CD4-positive, alpha-beta memory T cell (primary cell): ENCODE results near the gene ATP2C1. TPM values are rescaled to one million over a fixed set of nuclear protein-coding genes. Genes with fewer than 3 reads are reported as not detected.
A peak's percentile ranks its signal among the peaks of the same experiment; 100 is the strongest.

Experiments
- CTCF ChIA-PET: fragments of 350-600 bp; sonication (Branson Sonifier 250); formaldehyde crosslinking; loops from one replicate; lab custom pipeline; 2021; ENCODE audit warnings: inconsistent platforms; ENCODE audit not compliant: partially characterized antibody; lab: Charles Lee
- POLR2A ChIA-PET: fragments of 350-600 bp; sonication (Branson Sonifier 250); formaldehyde crosslinking; loops from one replicate; lab custom pipeline; 2021; ENCODE audit not compliant: partially characterized antibody; lab: Charles Lee
- DNase-seq, 5 donors: peaks; one replicate each; pipeline versions ENCODE4 v3.0.0 to v3.0.0-alpha.2; 2020 to 2022; ENCODE audit warnings: mixed read lengths in 1 of 5
- H3K27ac ChIP-seq: one replicate; pipeline ENCODE4 v1.7.0; 2013; ENCODE audit warnings: low read depth, low read length
- H3K27me3 ChIP-seq: 2 replicates; pipeline ENCODE4 v1.7.0; 2013; ENCODE audit warnings: mild to moderate bottlenecking, low read length, moderate library complexity; ENCODE audit not compliant: insufficient read depth
- H3K36me3 ChIP-seq: 2 replicates; pipeline ENCODE4 v1.7.0; 2013; ENCODE audit warnings: mild to moderate bottlenecking, low read length, moderate library complexity; ENCODE audit not compliant: insufficient read depth
- H3K4me1 ChIP-seq: 2 replicates; pipeline ENCODE4 v1.7.0; 2013; ENCODE audit warnings: mild to moderate bottlenecking, low read length, moderate library complexity; ENCODE audit not compliant: insufficient read depth
- H3K4me3 ChIP-seq, 2 donors: one replicate each; pipeline ENCODE4 v1.7.0; 2013; ENCODE audit warnings: low read length in 2 of 2, mild to moderate bottlenecking in 1 of 2
- H3K9me3 ChIP-seq, 2 donors: one replicate each; pipeline ENCODE4 v1.7.0; 2013; ENCODE audit warnings: low read length in 2 of 2, control low read depth in 1 of 2; ENCODE audit not compliant: control insufficient read depth in 1 of 2
- H3K27ac Mint-ChIP-seq, 7 donors: one replicate each; pipeline ENCODE4 v1.8.0; 2020 to 2021; ENCODE audit warnings: mixed read lengths in 7 of 7, mild to moderate bottlenecking in 6 of 7, inconsistent platforms in 3 of 7, moderate library complexity in 3 of 7
- H3K27me3 Mint-ChIP-seq, 2 donors: one replicate each; pipeline ENCODE4 v1.8.0; 2020 to 2021; ENCODE audit warnings: mixed read lengths in 2 of 2
- H3K36me3 Mint-ChIP-seq, 2 donors: one replicate each; pipeline ENCODE4 v1.8.0; 2020 to 2021; ENCODE audit warnings: mixed read lengths in 2 of 2, inconsistent platforms in 1 of 2, mild to moderate bottlenecking in 1 of 2
- H3K4me1 Mint-ChIP-seq, 4 donors: one replicate each; pipeline ENCODE4 v1.8.0; 2020 to 2021; ENCODE audit warnings: mixed read lengths in 4 of 4, mild to moderate bottlenecking in 1 of 4
- H3K4me3 Mint-ChIP-seq, 8 donors: one replicate each; pipeline ENCODE4 v1.8.0; 2020 to 2021; ENCODE audit warnings: mixed read lengths in 8 of 8, mild to moderate bottlenecking in 7 of 8, moderate library complexity in 6 of 8, inconsistent platforms in 3 of 8
- H3K9me3 Mint-ChIP-seq, 8 donors: one replicate each; pipeline ENCODE4 v1.8.0; 2020 to 2021; ENCODE audit warnings: mixed read lengths in 8 of 8, mild to moderate bottlenecking in 5 of 8, inconsistent platforms in 3 of 8, moderate library complexity in 1 of 8
- intact Hi-C: fragments of 100-400 bp; cut with micrococcal nuclease; formaldehyde crosslinking; loops from one replicate; pipeline ENCODE4 v1.15.1; 2023
- polyA plus RNA-seq, 2 donors: library from polyadenylated mRNA; unstranded; fragments of 300-500 nt; fragmentation: Illumina TruSeq; gene quantifications; one replicate each; pipeline ENCODE4 v1.2.3, GENCODE V29; 2021
- total RNA-seq, 2 experiments: library from RNA; stranded (reverse); gene quantifications; one replicate each; pipeline ENCODE4 v1.2.3, GENCODE V29; 2021

The ATP2C1 gene
- total and polyA plus RNA-seq, 4 experiments from 2014 or later = 12.0 to 57.3 (median 34.5) TPM

DNA sequence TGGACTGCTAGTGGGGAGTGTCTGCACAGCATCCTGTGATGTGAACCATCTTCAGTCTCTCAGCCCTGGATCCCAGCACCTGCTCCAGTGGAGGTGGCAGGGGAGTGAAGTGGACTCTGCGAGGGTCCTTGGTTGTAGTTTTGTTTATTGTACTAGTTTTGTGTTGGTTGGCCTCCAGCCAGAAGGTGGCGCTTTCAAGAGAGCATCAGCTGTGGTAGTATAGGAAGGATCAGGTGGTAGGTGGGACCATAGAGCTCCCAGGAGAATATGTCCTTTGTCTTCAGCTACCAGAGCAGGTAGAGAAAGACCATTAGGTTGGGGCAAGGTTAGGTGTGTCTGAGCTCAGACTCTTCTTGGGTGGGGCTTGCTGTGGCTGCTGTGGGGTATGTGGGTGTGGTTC lies 153.7 kb downstream of the ATP2C1 start:
- H3K27me3 ChIP-seq = no peaks in the 10 kb centered on the region
- H3K9me3 Mint-ChIP-seq = peaks cover 6 to 54% (median 39%) of the 10 kb centered on the region in 8 donors
- no peak for DNase-seq
- peak overlapping the region in 1 of 7 donors; percentile 35 for H3K27ac Mint-ChIP-seq
- CTCF ChIA-PET = interaction anchor here (4.1 kb wide), 1 partner anchor 13 kb away, joined by 25 read pairs; no protein-coding TSS in a partner anchor
- no peak overlapping the region for H3K27ac ChIP-seq
- intact Hi-C loops = no loop called here
- H3K4me1 Mint-ChIP-seq = peaks cover 9 to 28% (median 18%) of the 10 kb centered on the region in 4 donors
- no peaks in the 10 kb centered on the region for H3K27me3 Mint-ChIP-seq
- POLR2A ChIA-PET = no interaction called here
- no peak overlapping the region for H3K4me3 ChIP-seq
- H3K36me3 Mint-ChIP-seq = peaks cover 24 to 28% of the 10 kb centered on the region in 2 donors
- H3K36me3 ChIP-seq = no peaks in the 10 kb centered on the region
- H3K4me1 ChIP-seq = peaks cover 11% of the 10 kb centered on the region
- no peaks in the 10 kb centered on the region for H3K9me3 ChIP-seq
- no peak overlapping the region for H3K4me3 Mint-ChIP-seq

DNA sequence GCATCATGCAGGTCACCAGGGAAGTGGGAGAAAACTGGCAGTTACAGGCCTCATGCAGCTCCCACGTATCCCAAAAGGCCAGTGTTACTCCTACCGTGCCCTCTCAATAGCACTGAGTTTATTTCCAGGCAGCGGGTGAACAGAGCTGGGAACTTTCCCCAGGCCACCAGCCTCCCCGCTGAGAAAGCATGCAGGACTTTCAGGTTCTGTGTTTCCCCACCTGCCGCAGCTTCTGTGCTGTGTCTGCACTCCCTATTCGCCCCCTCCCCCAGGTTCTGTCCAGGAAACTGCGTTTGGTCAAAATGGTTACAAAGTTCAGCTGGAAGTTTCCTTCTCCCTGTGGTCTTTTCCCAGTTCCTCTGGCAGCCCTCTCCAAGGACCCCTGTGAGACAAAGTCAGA lies 154.1 kb downstream of the ATP2C1 start:
- Mint-ChIP-seq H3K4me1 (peaks cover 5 to 23% (median 15%) of the 10 kb centered on the region in 4 donors), H3K27ac (peak overlapping the region in 1 of 7 donors; percentile 35), H3K9me3 (peaks cover 6 to 49% (median 36%) of the 10 kb centered on the region in 8 donors), H3K27me3 (no peaks in the 10 kb centered on the region), H3K4me3 (no peak overlapping the region), H3K36me3 (peaks cover 24 to 27% of the 10 kb centered on the region in 2 donors)
- POLR2A ChIA-PET = no interaction called here
- Histone ChIP-seq H3K4me3 (no peak overlapping the region), H3K36me3 (no peaks in the 10 kb centered on the region), H3K4me1 (peaks cover 7% of the 10 kb centered on the region), H3K9me3 (no peaks in the 10 kb centered on the region), H3K27me3 (no peaks in the 10 kb centered on the region), H3K27ac (no peak overlapping the region)
- intact Hi-C loops = no loop called here
- no peak for DNase-seq
- CTCF ChIA-PET = interaction anchor here (4.1 kb wide), 1 partner anchor 14 kb away, joined by 25 read pairs; no protein-coding TSS in a partner anchor

DNA sequence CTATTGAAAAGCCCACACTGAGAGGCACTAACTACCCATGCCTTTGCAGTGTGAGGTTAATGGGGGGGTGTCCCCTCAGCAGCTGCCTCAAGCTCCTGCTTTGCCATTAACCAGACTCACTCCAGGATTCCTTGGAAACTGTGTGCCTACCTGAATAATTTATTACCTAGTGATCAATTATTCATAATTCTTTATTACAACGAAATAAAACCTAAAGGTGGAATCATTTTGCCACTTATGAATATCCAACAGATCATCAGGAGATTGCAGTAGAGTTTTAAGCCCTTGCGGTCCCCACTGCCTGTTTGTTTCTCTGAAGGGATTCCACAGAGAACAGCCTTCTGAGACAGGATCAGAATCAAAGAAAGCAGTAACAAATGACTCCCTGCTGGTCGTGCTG lies 156.1 kb downstream of the ATP2C1 start:
- H3K27ac Mint-ChIP-seq = no peak overlapping the region
- H3K4me3 Mint-ChIP-seq = no peak overlapping the region
- no peak overlapping the region for H3K4me3 ChIP-seq
- peaks cover 1 to 11% (median 6%) of the 10 kb centered on the region in 4 donors for H3K4me1 Mint-ChIP-seq
- H3K9me3 ChIP-seq = no peaks in the 10 kb centered on the region
- H3K27me3 ChIP-seq = no peaks in the 10 kb centered on the region
- intact Hi-C loops = no loop called here
- H3K9me3 Mint-ChIP-seq = peaks cover 0 to 29% (median 18%) of the 10 kb centered on the region in 8 donors
- peaks cover 5% of the 10 kb centered on the region for H3K4me1 ChIP-seq
- no peaks in the 10 kb centered on the region for H3K36me3 ChIP-seq
- ChIA-PET CTCF (no interaction called here), POLR2A (no interaction called here)
- H3K27ac ChIP-seq = no peak overlapping the region
- H3K36me3 Mint-ChIP-seq = peaks cover 7 to 11% of the 10 kb centered on the region in 2 donors
- no peak for DNase-seq
- H3K27me3 Mint-ChIP-seq = no peaks in the 10 kb centered on the region

DNA sequence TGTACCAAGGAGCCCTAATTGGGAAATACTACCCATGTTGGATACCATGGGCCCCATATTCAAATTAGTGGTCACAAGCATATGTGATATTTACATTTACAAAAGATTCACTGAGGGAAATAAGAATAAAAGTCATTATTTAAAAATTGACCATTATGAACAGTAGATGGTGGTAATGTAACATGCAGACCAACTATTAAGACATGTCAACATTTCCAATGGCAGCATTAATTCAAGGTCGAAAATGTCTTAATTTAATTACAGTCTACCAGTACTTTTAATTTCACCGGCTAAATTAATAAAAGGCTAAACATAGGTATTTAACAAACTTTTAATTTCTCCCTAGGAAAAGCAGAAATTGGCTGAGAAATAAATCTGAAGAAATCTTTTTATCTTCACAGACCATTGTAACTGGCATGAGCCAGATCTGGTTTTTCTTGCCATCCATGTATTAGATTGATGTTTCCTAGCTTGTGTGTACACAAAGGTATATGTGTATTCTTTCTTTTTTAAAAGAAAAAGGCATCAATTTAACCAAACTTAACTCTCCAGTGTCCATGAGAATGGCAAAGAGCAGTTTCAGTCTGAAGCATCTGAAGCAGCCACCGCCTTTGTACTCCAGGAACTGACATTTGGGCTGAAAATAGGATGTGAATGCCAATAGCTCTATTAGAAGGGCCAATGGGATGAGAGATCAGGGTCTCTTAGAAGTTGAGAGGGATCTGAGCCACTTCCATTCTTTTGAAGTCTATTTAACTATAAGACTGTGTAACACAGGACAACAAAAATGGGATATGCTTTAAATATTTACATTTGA lies 159.4 kb downstream of the ATP2C1 start:
- Histone ChIP-seq H3K4me1 (no peaks in the 10 kb centered on the region), H3K36me3 (no peaks in the 10 kb centered on the region), H3K27me3 (no peaks in the 10 kb centered on the region), H3K9me3 (no peaks in the 10 kb centered on the region), H3K4me3 (no peak overlapping the region), H3K27ac (no peak overlapping the region)
- Mint-ChIP-seq H3K4me3 (no peak overlapping the region), H3K36me3 (no peaks in the 10 kb centered on the region), H3K4me1 (peaks cover 0 to 4% (median under 1%) of the 10 kb centered on the region in 4 donors), H3K9me3 (peaks cover 0 to 3% (median 0%) of the 10 kb centered on the region in 8 donors), H3K27me3 (no peaks in the 10 kb centered on the region), H3K27ac (no peak overlapping the region)
- intact Hi-C loops = no loop called here
- ChIA-PET CTCF (interaction anchor here (0.9 to 1.1 kb wide), 2 partner anchors 12 to 20 kb away, joined by 3 read pairs; no protein-coding TSS in a partner anchor), POLR2A (no interaction called here)
- no peak for DNase-seq

Other genes starting within 250 kb of the ATP2C1 start
- 10 to 100 TPM; 29.1 to 33.2 TPM for gene PIK3R4, start 147.3 kb upstream of the ATP2C1 start, total RNA-seq
- gene PIK3R4, start 147.3 kb upstream of the ATP2C1 start, polyA plus RNA-seq = 10 to 100 TPM; 18.7 to 32.9 TPM
- 10 to 100 TPM; 28.1 TPM for gene ASTE1, start 132.7 kb downstream of the ATP2C1 start, total RNA-seq
- gene ASTE1, start 132.7 kb downstream of the ATP2C1 start, polyA plus RNA-seq = 10 to 100 TPM; 23.8 to 31.9 TPM
- gene NEK11, start 132.8 kb downstream of the ATP2C1 start, total RNA-seq = 1 to 10 TPM; 5.3 to 6.2 TPM
- 1 to 10 TPM; 1.9 to 3.8 TPM for gene NEK11, start 132.8 kb downstream of the ATP2C1 start, polyA plus RNA-seq